Measurements from ENCODE around the gene RPUSD2.
A peak's percentile ranks its signal among the peaks of the same experiment; 100 is the strongest.

Gene RPUSD2

DNA sequence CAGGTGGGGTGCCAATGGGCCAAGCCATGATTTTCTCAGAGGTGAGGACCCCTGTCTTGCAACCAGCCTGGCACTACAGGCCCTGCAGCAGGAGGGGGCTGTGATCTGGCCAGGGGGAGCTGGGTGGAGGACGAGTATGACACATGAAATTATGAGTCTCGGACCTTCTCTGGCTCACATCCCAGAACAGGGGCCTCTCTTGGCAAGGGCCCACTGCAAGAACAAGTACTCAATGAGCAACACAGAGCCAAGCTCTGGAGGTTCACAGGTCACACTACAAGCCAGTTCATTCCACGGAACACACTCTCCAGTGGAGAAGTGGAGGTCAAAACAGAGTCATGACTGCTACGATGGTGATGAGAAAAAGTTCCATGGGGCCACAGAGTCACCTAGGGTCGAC is 32.6 kb upstream of the RPUSD2 start:
- no peak overlapping the region for H3K4me3 ChIP-seq (ENCODE audit: low read depth, low read length)
- TF ChIP-seq, protein P1, sequence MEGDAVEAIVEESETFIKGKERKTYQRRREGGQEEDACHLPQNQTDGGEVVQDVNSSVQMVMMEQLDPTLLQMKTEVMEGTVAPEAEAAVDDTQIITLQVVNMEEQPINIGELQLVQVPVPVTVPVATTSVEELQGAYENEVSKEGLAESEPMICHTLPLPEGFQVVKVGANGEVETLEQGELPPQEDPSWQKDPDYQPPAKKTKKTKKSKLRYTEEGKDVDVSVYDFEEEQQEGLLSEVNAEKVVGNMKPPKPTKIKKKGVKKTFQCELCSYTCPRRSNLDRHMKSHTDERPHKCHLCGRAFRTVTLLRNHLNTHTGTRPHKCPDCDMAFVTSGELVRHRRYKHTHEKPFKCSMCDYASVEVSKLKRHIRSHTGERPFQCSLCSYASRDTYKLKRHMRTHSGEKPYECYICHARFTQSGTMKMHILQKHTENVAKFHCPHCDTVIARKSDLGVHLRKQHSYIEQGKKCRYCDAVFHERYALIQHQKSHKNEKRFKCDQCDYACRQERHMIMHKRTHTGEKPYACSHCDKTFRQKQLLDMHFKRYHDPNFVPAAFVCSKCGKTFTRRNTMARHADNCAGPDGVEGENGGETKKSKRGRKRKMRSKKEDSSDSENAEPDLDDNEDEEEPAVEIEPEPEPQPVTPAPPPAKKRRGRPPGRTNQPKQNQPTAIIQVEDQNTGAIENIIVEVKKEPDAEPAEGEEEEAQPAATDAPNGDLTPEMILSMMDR (IDR thresholded peaks at IDR 0.05; ENCODE audit: control insufficient read depth, extremely low read depth, insufficient read depth): no peak

DNA sequence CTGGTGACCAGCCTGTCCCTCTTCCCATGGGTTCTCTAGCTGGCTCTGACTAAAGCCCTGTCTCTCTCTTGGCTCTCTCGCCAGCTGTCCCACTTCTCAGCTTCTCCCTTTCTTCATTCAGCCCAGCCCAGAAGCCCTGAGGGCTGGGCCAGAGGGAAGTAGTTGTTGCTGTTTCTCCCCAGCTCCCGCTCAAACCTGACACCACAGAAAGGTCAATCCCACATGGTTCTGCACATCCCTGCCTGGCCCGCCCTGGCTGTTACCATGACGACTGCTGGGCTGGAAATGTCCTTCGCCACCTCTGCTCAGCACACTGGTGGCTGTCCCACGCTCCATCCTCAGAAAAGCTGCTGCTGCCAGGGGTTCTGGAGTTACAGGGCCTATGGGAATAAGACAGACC is 30.1 kb upstream of the RPUSD2 start:
- no peak for DNase-seq (ENCODE audit: low read depth)
- no peak overlapping the region for H3K4me3 ChIP-seq (ENCODE audit: low read depth, low read length)
- TF ChIP-seq, protein P1 (IDR thresholded peaks at IDR 0.05; ENCODE audit: control insufficient read depth, extremely low read depth, insufficient read depth): no peak

More for the DNA sequence above, 32.6 kb upstream of the RPUSD2 start:
- DNase-seq (ENCODE audit: low read depth): no peak

DNA sequence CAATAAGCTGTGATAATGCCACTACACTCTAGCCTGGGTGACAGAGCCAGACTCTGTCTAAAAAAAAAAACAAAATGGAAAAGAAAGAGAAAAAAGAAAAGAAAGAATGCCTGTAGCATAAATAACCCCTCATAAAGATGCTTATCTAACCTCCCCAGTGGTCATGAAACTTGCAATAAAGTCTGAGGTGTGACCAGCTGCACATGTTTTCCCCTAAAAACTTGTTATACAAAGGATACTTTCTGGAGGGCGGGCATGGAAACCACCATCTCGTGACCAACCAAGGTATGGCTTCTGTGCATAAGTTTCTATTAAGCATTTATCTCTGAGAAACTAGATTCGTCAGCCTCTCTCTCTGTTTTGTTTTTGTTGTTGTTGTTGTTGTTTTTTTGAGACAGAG is 26.0 kb upstream of the RPUSD2 start:
- DNase-seq (ENCODE audit: low read depth): no peak
- TF ChIP-seq, protein P1 (IDR thresholded peaks at IDR 0.05; ENCODE audit: control insufficient read depth, extremely low read depth, insufficient read depth): no peak
- no peak overlapping the region for H3K4me3 ChIP-seq (ENCODE audit: low read depth, low read length)

DNA sequence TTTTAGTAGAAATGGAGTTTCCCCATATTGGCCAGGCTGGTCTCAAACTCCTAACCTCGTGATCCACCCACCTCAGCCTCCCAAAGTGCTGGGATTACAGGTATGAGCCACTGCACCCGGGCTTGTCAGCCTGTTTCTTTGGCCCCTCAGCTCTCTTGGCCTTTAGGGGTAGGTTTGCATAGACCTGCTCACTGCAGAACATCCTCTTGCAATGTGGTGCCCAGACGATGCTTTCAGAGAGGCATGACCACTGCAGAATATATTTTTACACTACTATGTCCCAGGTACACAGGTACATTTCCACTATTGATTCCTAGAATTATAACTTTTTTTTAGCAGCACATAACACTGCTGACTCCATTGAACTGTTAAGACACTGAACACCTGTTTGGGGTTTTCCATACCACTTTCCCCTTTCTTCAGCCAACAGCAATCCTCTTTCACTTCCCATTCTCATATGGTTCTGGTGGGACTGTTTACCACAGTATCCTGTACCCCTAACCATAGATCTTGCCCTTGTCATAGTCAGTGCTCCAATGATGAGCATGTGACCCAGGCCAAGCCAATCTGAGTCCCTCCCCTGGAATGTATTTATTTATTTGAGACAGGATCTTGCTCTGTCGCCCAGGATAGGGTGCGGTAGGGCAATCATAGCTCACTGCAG is 25.3 kb upstream of the RPUSD2 start:
- H3K4me3 ChIP-seq (ENCODE audit: low read depth, low read length): no peak overlapping the region
- no peak for DNase-seq (ENCODE audit: low read depth)
- TF ChIP-seq, protein P1 (IDR thresholded peaks at IDR 0.05; ENCODE audit: control insufficient read depth, extremely low read depth, insufficient read depth): no peak

DNA sequence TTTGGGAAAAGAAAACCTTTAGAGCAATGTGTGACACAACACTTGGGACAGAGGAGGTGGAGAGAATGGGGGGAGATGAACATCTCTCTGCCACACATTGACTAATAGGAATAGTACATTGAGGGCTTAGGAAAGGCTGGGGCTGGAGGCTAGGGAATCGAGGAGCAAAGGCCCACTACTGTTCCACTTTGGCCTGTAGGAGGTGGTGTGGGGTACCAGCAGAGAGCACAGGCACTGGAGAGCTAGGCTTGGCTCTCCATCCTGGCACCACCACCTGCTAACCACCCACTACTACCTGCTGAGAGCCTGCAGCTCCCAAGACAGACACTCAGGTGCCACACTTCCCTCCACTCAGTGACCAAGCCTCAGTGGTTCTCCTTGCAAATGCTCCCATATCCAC is 23.6 kb upstream of the RPUSD2 start:
- TF ChIP-seq, protein P1 (IDR thresholded peaks at IDR 0.05; ENCODE audit: control insufficient read depth, extremely low read depth, insufficient read depth): no peak
- no peak for DNase-seq (ENCODE audit: low read depth)
- no peak overlapping the region for H3K4me3 ChIP-seq (ENCODE audit: low read depth, low read length)

DNA sequence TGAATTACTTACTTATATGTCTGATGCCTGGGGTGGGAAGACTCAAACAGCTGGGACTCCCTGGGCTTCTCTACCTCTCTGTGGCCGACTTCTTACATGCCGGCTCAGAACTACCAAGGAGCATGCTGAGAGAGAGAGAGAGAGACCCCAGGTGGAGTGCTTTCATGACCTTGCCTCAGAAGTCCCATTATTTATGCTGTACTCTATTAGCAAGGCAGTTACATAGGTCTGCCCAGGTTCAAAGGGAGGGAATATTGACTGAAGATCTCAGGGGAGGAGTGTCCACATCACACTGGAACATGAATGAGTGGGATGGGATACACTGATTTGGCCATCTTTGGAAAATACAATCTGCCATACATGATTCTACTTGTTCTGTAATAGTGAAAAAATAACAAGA is 20.5 kb upstream of the RPUSD2 start:
- TF ChIP-seq, protein P1 (IDR thresholded peaks at IDR 0.05; ENCODE audit: control insufficient read depth, extremely low read depth, insufficient read depth): no peak

DNA sequence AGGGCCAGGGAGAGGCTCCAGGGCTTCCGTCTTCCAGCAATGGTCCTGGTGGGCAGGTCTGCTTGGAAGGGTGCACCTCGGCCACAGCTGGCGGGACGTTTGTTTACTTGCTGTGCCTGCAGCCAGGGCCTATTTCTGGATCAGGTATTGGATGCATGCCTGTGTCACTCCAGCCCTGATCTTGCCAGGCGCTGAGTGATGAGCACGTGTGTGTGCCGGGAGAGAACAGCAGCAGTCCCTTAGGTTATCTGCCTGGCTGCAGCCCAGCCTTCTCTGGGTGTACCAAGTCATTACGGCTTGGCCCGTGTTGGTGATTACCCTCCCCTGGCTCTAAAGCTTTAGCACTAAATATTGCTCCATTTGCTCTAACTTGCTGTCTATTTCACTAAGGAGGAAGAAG is 19.2 kb upstream of the RPUSD2 start:
- peak; percentile 85 for DNase-seq (ENCODE audit: low read depth)
- TF ChIP-seq, protein P1 (IDR thresholded peaks at IDR 0.05; ENCODE audit: control insufficient read depth, extremely low read depth, insufficient read depth): no peak
- no peak overlapping the region for H3K4me3 ChIP-seq (ENCODE audit: low read depth, low read length)

More for the DNA sequence above, 20.5 kb upstream of the RPUSD2 start:
- no peak overlapping the region for H3K4me3 ChIP-seq (ENCODE audit: low read depth, low read length)
- no peak for DNase-seq (ENCODE audit: low read depth)

Data from LNCaP clone FGC (cell line).